Esophagus muscularis mucosa (tissue), 4 donors: ENCODE results near the gene TTLL12. TPM values are rescaled to one million over a fixed set of nuclear protein-coding genes. Genes with fewer than 3 reads are reported as not detected.

Experiments
- DNase-seq: peaks from one replicate; pipeline ENCODE4 v3.0.0-alpha.2; 2017; ENCODE audit errors: extremely low spot score
- H3K27ac ChIP-seq, 4 donors: fragments of 200-600 bp; sonication (generic); replicated peaks in 1 of 4; 1 replicate in 3 of 4; 2 replicates in 1 of 4; pipeline ENCODE4 v1.5.1; 2016 to 2019; ENCODE audit warnings: mild to moderate bottlenecking in 1 of 4
- H3K27me3 ChIP-seq, 4 donors: fragments of 200-600 bp; sonication (generic); one replicate each; pipeline versions ENCODE4 v1.5.1 to v1.6.0; 2016 to 2019
- H3K36me3 ChIP-seq, 4 donors: fragments of 200-600 bp; sonication (generic); one replicate each; pipeline ENCODE4 v1.5.1; 2016 to 2019
- H3K4me1 ChIP-seq, 4 donors: fragments of 200-600 bp; sonication (generic); one replicate each; pipeline ENCODE4 v1.5.1; 2016 to 2019
- H3K4me3 ChIP-seq, 4 donors: fragments of 200-600 bp; sonication (generic); 1 replicate in 2 of 4; 2 replicates in 2 of 4; pipeline ENCODE4 v1.5.1; 2016 to 2019; ENCODE audit warnings: mild to moderate bottlenecking in 4 of 4, moderate library complexity in 1 of 4
- H3K9me3 ChIP-seq, 4 donors: fragments of 200-600 bp; sonication (generic); 1 replicate in 3 of 4; 2 replicates in 1 of 4; pipeline ENCODE4 v1.5.1; 2016 to 2019
- CTCF ChIP-seq, 3 experiments: fragments of 200-600 bp in 2 of 3; fragments of 450-650 bp in 1 of 3; sonication (generic) in 2 of 3; IDR thresholded peaks; one replicate each; pipeline ENCODE4 v1.5.1; 2017 to 2019; ENCODE audit warnings: antibody characterized with exemption in 3 of 3, mild to moderate bottlenecking in 2 of 3, moderate library complexity in 1 of 3
- EP300 ChIP-seq: sonication (generic); formaldehyde crosslinking; IDR thresholded peaks from one replicate; pipeline ENCODE4 v1.6.1; 2017; ENCODE audit warnings: antibody characterized with exemption
- POLR2A ChIP-seq: fragments of 450-650 bp; IDR thresholded peaks from one replicate; pipeline ENCODE4 v1.6.1; 2017; ENCODE audit warnings: antibody characterized with exemption, moderate library complexity, mild to moderate bottlenecking, low read depth
- POLR2AphosphoS5 ChIP-seq, 2 donors: sonication (generic); formaldehyde crosslinking; IDR thresholded peaks; one replicate each; pipeline ENCODE4 v1.6.1; 2017; ENCODE audit warnings: antibody characterized with exemption in 2 of 2
- WGBS: methylation state at CpG from one replicate; pipeline ENCODE4 v1.1.5; 2018; 5-methylcytosine and 5-hydroxymethylcytosine counted together
- intact Hi-C: fragments of 100-400 bp; cut with DNase I; formaldehyde crosslinking; loops from one replicate; pipeline ENCODE4 v1.15.1; 2023
- total RNA-seq, 4 donors: library from RNA; depleted of rRNA; stranded (reverse); fragments of >200 nt; gene quantifications; one replicate each; pipeline versions ENCODE4 v1.1.0 to v1.2.1, GENCODE V29; 2016

Gene TTLL12
- total RNA-seq, 4 donors from 2014 or later = 19.9 to 32.8 (median 28.0) TPM

- Histone ChIP-seq H3K4me1 (peaks cover 0 to 10% (median 3%) of the 10 kb centered on the region in 4 donors), H3K4me3 (no peak overlapping the region), H3K27me3 (peaks cover 0 to 18% (median 0%) of the 10 kb centered on the region in 4 donors), H3K36me3 (peaks cover 0 to 60% (median 17%) of the 10 kb centered on the region in 4 donors), H3K27ac (no peak overlapping the region), H3K9me3 (no peaks in the 10 kb centered on the region)
- no peak for DNase-seq
- intact Hi-C loops = no loop called here
- WGBS = 85% methylated on average over 29 of the region's 32 CpGs
- no peak for TF ChIP-seq EP300
- no peak for TF ChIP-seq POLR2AphosphoS5 (IDR thresholded peaks at IDR 0.05)
- TF ChIP-seq CTCF (IDR thresholded peaks at IDR 0.05) = no peak
- no peak for TF ChIP-seq POLR2A
Measured at GRCh38 chr22:43217285-43218030, 30.5 kb upstream of the TTLL12 start.

GRCh38 chr22:43216738-43217137 lies 29.8 kb upstream of the TTLL12 start:
- Histone ChIP-seq H3K9me3 (no peaks in the 10 kb centered on the region), H3K4me1 (peaks cover 0 to 5% (median 0%) of the 10 kb centered on the region in 4 donors), H3K27ac (no peak overlapping the region), H3K27me3 (peaks cover 0 to 18% (median 0%) of the 10 kb centered on the region in 4 donors), H3K36me3 (peaks cover 0 to 60% (median 21%) of the 10 kb centered on the region in 4 donors), H3K4me3 (no peak overlapping the region)
- DNase-seq = no peak
- TF ChIP-seq EP300 (no peak), CTCF (IDR thresholded peaks at IDR 0.05) (no peak), POLR2AphosphoS5 (IDR thresholded peaks at IDR 0.05) (no peak), POLR2A (no peak)
- intact Hi-C loops = no loop called here
- 79% methylated on average over 5 of the region's 6 CpGs for WGBS

- peaks cover 0 to 55% (median 26%) of the 10 kb centered on the region in 4 donors for H3K36me3 ChIP-seq
- TF ChIP-seq POLR2A (no peak), EP300 (no peak), CTCF (IDR thresholded peaks at IDR 0.05) (no peak), POLR2AphosphoS5 (IDR thresholded peaks at IDR 0.05) (no peak)
- peaks cover 0 to 5% (median 0%) of the 10 kb centered on the region in 4 donors for H3K4me1 ChIP-seq
- DNase-seq = no peak
- intact Hi-C loops = no loop called here
- no peak overlapping the region for H3K27ac ChIP-seq
- peaks cover 0 to 18% (median 0%) of the 10 kb centered on the region in 4 donors for H3K27me3 ChIP-seq
- no peaks in the 10 kb centered on the region for H3K9me3 ChIP-seq
- H3K4me3 ChIP-seq = no peak overlapping the region
- WGBS = 60% methylated on average over 1 of the region's 12 CpGs
Measured at GRCh38 chr22:43213962-43214361, 27.0 kb upstream of the TTLL12 start.

- Histone ChIP-seq H3K36me3 (peaks cover 0 to 56% (median 23%) of the 10 kb centered on the region in 4 donors), H3K9me3 (no peaks in the 10 kb centered on the region), H3K4me1 (peaks cover 0 to 5% (median 0%) of the 10 kb centered on the region in 4 donors), H3K4me3 (no peak overlapping the region), H3K27ac (no peak overlapping the region), H3K27me3 (peaks cover 0 to 15% (median 0%) of the 10 kb centered on the region in 4 donors)
- 57% methylated on average over 7 of the region's 8 CpGs for WGBS
- no peak for DNase-seq
- intact Hi-C loops = no loop called here
- TF ChIP-seq POLR2A (no peak), EP300 (no peak), CTCF (IDR thresholded peaks at IDR 0.05) (no peak), POLR2AphosphoS5 (IDR thresholded peaks at IDR 0.05) (no peak)
Measured at GRCh38 chr22:43213051-43213450, 26.1 kb upstream of the TTLL12 start.
